HG02840 (cell line): ENCODE measurements around the gene MFAP2.
"Not testable (repeated sequence)": the region's sequence is repeated elsewhere in the genome, so short reads cannot be mapped to it uniquely, and the experiment has no call there.

Source experiments
- ATAC-seq: cut with Tn5 transposase; IDR thresholded peaks from one replicate; pipeline ENCODE4 v1.9.1; 2021; ENCODE audit warnings: mild to moderate bottlenecking, moderate library complexity, moderate number of reproducible peaks; ENCODE audit not compliant: unreplicated experiment, low FRiP score

MFAP2 gene

DNA sequence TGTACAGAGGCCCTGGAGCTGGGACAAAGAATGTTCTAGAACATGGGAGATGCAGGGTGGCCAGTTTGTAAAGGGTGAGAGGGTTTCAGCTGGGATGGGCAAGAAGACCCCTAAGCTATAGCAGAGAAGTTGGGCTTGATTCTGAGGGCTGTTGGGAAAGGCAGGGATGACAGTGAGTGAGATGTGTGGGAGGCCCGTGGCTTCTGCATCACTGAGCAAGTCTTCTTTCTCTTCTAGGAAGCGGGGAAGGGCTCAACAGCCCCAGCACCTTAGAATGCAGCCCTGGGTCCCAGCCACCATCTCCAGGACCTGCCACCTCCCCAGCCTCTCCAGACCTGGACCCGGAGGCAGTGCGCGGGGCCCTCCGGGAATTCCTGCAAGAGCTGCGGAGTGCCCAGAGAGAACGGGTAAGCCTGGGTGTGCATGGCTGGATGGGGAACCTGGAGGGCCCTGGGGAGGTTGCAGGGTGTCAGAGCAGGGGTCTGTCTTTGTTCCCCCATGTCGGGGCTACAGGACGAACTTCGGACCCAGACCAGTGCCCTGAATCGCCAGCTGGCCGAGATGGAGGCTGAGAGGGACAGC is 14.8 kb downstream of the MFAP2 start:
- ATAC-seq = no peak

DNA sequence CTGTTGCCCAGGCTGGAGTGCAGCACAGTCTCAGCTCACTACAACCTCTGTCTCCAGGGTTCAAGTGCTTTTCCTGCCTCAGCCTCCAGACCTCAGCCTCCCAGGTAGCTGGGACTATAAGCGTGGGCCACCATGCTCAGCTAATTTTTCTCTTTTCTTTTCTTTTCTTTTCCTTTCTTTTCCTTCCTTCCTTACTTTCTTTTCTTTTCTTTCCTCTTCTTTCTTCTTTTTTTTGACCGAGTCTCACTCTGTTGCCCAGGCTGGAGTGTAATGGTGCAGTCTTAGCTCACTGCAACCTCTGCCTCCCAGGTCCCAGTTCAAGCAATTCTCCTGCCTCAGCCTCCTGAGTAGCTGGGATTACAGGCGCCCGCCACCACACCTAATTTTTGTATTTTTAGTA is 16.3 kb downstream of the MFAP2 start:
- ATAC-seq = not testable (repeated sequence)

DNA sequence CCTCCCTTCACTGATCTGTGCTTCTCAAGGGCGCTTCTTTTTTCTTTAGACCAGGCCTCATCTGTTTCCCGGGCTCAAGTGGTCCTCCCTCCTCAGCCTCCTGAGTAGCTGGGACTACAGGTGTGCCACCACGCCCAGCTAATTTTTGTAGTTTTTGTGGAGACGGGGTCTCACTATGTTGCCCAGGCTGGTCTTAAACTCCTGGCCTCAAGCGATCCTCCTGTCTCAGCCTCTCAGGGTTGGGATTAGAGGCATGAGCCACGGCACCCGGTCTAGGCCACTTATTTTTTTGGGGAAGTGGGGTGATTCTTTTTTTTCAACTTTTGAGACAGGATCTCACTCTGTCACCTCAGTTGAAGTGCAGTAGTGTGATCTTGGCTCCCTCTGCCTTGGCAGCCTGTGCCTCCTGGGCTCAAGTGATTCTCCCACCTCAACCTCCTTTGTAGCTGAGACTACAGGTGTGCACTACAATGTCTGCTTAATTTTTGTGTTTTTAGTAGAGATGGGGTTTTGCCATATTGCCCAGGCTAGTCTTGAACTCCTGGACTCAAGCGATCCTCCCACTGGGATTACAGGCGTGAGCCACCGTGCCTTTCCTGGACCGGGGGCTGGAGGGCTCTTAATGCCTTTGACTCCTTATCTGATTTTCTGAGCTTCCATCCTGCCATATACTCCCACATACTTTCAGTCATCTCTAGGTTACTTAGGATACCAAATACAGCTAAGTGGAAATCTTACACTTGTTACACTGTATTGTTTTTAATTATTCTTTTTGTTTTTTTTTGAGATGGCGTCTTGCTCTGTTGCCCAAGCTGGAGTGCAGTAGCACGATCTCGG is 18.9 kb downstream of the MFAP2 start:
- ATAC-seq = no peak

DNA sequence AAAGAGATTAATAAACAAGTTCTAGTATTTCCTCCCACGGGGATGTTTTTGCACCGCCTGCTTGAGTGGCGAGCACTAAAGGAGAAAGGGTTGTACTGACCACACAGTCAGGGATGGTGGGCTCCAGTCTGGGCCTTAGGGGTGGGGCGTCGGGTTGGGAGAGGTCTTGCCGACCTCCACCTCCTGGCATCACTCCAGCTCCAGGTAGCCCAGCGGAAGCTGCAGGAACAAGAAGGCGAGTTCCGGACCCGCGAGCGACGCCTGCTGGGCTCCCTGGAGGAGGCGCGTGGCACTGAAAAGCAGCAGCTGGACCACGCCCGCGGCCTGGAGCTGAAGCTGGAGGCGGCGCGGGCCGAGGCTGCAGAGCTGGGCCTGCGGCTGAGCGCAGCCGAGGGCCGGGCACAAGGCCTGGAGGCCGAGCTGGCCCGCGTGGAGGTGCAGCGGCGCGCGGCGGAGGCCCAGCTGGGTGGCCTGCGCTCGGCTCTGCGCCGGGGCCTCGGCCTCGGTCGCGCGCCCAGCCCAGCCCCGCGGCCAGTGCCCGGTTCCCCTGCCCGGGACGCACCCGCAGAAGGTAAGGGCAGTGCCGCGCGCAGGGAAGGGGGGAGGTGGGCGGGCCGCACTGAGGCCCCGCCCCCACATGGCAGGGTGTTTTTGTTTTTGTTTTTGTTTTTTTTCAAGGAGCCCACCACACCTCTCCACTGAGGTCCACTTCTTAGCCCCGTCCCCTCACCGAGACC is 19.7 kb downstream of the MFAP2 start:
- ATAC-seq = no peak

DNA sequence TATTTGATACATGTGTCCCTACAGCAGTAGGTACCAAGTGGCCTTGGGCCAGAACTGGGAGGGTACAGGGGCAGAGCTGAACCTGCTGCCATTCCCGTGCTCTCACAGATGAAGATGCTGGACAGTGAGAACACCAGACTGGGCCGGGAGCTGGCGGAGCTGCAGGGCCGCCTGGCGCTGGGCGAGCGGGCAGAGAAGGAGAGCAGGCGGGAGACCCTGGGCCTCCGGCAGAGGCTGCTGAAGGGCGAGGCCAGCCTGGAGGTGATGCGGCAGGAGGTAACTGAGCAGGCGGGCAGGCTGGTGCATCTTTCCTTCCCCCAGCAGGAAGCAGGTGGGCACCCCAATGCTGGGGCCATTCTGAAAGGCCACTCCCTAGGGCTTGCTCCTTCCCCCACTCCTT is 21.9 kb downstream of the MFAP2 start:
- no peak for ATAC-seq

DNA sequence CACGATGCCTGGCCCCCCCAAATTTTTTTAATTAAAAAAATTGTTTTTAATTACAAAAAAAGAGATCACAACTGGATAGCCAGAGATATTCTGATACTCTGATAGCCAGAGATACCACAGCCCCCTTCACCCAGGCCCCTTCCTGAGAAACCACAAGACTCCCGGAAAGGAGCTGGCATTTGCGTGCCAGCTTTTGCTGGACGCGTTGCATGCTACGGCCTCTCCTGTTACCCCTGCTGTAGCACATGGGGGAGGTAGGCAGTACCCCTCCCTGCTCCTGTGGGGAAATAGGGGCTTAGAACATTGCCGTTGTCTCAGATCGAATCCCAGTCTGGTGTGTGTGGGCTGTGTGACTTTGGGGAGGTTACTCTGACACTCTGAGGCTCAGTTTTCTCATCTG is 22.7 kb downstream of the MFAP2 start:
- ATAC-seq = no peak

DNA sequence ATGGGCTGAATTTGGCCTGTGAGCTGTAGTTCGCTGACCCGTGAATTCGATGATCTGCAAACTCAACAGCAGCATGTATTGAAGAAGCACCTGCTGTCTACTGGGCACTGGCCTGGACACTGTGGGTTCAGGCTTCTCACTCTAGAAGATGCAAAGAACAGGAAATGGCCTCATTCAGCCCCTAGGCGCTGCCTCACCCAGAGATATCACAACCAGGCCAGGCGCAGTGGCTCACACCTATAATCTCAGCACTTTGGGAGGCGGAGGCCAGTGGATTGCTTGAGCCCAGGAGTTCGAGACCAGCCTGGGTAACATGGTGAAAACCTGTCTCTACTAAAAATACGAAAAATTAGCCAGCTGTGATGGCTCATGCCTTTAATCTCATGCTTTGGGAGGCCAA is 23.6 kb downstream of the MFAP2 start:
- no peak for ATAC-seq

DNA sequence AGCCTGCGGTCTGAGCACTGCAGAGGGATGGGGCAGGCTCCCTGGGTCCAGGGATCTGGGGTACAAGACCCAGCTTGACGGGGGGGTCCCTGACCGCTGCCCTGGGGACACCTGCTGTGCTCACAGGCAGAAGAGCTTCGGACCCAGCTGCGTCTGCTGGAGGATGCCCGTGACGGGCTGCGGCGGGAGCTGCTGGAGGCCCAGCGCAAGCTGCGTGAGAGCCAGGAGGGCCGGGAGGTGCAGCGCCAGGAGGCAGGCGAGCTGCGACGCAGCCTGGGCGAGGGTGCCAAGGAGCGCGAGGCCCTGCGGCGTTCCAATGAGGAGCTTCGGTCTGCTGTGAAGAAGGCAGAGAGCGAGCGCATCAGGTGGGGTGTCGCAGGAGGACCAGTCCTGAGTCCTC is 25.2 kb downstream of the MFAP2 start:
- ATAC-seq = no peak

DNA sequence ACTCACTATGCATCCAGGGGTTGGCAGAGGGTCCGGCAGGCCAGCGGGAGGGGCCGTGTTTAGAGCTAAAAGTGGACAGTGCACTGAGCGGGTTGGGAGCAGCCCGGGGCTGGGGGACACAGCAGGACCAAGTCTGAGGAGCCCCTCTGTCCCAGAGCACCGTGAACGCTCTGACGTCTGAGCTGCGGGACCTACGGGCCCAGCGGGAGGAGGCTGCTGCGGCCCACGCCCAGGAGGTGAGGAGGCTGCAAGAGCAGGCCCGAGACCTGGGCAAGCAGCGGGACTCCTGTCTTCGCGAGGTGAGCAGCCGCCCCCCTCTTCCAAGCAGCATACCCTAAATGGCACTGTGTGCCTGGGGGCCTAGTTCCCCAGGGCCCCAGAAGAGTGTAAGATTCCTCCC is 25.8 kb downstream of the MFAP2 start:
- ATAC-seq = no peak

DNA sequence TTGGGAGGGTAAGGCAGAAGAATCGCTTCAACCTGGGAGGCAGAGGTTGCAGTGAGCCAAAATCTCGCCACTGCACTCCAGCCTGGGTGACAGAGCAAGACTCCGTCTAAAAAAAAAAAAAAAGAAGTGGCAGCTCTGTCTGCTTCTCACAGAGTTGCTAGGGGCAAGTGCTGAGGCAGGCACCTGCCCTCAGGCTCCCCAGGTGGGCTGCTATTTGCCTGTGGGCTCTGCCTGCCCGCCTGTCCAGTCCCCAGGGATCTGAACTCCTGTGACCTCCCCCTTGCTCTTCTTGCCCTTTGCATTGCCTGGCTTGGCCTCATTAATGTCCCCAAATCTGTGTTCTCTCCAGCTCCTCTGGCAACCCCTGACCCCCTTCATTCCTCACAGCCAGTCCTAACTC is 28.0 kb downstream of the MFAP2 start:
- ATAC-seq = not testable (repeated sequence)

DNA sequence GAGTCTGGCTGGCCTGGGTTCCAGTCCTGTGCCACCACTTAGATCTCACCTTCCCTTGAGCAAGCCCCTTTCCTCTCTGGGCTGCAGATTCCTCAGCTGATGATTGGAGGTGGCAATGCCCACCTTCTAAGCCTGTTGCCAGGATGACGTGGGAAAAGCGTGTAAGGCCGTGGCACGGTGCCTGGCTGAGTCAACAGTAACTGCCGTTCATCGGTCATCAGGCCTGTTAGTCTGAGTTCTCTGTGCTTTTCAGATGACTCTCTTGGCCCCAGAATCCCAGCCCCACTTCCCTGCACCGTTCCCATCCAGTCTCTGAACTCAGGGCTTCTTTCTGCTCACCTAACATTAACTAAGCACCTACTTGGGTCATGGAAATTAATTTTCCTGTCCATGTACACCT is 31.4 kb downstream of the MFAP2 start:
- not testable (repeated sequence) for ATAC-seq

DNA sequence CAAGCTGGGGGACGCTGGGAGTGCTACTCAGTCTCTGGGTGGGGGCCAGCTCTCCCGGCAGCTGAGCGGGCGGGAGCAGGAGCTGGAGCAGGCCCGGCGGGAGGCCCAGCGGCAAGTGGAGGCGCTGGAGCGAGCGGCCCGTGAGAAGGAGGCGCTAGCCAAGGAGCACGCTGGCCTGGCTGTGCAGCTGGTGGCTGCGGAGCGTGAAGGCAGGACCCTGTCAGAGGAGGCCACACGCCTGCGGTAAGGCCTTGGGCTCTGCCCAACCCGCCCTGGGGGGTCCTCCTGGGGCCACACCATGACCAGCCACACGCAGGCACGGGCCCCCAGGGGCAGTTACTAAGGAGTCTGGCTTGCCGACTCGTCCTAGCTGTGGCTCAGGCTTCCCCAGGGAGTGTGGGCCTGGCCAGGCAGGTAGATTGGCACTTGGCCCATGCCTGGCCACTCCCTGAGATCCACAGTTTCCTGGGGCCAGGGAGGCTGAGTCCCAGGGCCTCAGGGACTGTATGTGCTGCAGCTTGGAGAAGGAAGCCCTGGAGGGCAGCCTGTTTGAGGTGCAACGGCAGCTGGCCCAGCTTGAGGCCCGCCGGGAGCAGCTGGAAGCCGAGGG is 32.0 kb downstream of the MFAP2 start:
- ATAC-seq = not testable (repeated sequence)

DNA sequence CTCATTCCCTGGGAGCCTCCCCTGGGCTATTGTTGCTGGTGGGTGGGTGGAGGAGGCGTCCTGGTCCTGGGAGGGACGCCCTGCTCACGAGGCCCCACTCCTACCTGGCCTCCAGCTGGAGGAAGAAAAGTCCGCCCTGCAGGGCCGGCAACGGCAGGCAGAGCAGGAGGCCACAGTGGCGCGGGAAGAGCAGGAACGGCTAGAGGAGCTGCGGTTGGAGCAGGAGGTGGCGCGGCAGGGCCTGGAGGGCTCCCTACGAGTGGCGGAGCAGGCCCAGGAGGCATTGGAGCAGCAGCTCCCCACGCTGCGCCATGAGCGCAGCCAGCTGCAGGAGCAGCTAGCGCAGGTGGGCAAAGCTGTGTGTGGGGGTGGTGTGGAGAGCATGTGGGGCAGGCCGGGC is 33.8 kb downstream of the MFAP2 start:
- no peak for ATAC-seq

DNA sequence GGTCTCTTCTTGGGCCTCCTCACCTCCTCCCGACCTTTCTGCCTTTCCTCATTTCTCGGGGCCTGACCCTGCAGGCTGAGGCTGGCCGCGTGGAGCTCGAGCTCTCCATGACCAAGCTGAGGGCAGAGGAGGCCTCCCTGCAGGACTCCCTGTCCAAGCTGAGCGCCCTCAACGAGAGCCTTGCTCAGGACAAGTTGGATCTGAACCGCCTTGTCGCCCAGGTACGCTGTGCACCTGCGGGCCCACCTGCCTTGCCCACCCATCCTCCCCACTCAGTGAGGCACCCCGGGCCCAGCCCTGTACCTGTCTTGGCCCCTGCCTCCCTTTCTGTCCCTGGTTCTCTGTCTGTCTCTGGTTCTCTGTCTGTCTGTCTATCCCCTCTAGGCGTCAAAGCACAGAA is 34.2 kb downstream of the MFAP2 start:
- ATAC-seq = not testable (repeated sequence)

DNA sequence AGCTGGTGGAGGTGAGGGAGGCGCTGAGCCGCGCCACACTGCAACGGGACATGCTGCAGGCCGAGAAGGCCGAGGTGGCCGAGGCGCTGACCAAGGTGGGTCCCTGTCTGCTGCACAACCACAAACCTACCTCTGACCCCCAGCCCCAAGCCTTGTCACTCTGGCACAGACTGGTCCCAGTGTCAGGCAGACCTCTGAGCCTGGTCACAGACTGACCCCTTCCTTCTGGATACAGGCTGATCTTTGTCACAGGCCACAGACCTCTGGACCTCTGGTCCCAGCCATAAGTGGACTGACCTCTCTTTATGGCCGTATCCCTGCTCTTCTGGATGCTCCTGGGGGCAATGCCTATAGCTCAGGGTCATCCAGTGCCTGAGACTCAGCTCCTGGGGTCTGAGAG is 34.9 kb downstream of the MFAP2 start:
- ATAC-seq = not testable (repeated sequence)

DNA sequence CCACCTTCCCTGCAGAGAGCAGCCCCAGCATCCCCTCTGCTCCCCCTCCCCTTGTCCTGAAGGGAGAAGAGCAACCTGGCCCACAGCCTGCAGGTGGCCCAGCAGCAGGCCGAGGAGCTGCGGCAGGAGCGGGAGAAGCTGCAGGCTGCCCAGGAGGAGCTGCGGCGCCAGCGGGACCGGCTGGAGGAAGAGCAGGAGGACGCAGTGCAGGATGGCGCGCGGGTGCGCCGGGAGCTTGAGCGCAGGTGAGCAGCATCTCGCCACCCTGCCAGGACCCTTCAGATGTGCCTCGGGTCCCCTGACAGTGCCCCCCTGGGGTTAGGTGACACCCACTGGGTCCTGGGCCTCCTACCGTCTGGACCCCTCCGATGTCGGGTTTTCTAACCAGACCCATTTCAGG is 36.4 kb downstream of the MFAP2 start:
- no peak for ATAC-seq

DNA sequence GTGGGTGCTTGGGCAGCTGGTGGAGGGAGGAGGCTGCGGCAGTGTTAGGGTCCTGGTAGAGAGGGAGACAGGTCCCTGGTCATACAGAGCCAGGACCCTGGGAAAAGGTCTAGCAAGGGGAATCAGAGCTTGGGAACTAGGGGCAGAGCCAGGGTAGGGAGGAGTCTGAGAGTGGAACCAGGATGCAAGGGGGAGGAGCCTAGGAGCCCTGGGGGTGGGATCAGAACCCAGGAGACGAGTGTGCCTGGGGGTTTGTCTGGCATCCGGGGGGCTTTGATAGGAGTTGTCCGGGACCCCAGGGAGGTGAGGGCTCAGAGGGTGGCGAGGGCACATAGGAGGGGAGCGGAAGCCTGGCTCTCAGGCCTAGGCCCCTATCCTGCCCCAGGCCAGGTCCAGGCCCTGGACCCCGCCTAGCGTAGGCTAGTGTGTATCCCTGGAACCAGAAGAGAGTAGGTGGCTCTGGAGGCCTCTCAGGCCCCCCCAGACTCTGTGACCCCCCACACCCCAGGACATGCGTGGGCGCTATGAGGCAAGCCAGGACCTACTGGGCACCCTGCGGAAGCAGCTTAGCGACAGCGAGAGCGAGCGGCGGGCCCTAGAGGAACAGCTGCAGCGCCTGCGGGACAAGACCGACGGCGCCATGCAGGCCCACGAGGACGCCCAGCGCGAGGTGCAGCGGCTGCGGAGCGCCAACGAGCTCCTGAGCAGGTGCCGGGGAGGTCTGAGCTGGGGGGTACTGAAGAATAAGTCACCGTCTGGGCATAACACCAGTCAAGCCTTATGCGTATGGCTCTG is 40.8 kb downstream of the MFAP2 start:
- not testable (repeated sequence) for ATAC-seq

DNA sequence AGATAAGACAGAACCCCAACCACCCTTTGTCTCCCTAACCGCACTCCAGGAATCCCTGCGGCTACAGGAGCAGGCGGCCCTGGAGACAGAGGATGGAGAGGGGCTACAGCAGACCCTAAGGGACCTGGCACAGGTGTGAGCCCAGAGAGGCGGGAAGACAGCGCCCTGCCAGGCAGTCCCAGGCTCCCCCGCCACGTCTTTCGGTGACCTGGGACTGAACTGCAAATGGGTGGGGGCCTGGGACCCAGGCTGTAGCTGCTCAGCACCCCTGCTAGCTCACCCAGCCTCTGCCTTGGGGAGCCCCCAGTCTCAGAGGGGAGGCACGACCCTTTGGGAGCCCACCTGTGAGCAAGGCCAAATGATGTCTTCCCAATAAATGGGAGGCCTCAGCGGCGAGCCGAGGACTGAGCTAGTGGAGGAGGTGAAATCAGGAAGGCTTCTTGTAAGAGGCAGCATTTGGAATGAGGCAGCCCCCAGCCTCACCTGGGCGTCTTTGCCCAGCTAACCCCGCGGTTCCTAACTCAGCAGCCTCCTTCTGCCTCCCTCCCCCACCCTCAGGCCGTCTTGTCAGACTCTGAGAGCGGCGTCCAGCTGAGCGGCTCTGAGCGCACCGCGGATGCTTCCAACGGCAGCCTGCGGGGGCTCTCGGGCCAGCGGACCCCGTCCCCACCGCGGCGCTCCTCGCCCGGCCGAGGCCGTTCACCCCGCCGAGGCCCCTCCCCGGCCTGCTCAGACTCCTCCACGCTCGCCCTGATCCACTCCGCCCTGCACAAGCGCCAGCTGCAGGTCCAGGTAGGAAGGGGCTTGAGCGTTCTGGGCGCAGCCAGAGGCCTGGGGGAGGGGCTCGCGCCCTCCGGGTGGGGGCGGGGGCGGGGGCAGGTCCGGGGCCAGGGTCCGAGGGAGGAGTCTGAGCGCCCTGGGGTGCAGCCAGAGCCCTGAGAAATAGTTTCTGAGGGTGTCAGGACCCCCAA is 41.8 kb downstream of the MFAP2 start:
- no peak for ATAC-seq

DNA sequence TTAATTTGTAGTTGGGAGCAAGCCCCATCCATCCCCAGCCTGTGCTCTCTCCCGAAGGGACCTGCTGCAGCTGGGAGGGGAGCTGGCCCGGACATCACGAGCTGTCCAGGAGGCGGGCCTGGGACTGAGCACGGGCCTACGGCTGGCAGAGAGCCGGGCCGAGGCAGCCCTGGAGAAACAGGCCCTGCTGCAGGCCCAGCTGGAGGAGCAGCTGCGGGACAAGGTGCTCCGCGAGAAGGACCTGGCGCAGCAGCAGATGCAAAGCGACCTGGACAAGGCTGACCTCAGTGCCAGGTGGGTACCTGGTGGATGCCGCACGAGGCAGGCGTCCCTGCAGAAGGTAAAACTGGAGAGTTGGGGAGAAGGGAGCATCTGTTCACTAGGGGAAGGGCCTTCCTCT is 43.8 kb downstream of the MFAP2 start:
- ATAC-seq = not testable (repeated sequence)
